ENCODE results near the gene MAGED4.
"Not testable (repeated sequence)": the region's sequence is repeated elsewhere in the genome, so short reads cannot be mapped to it uniquely, and the experiment has no call there.

The MAGED4 gene

GRCh38 chrX:52184440-52185077 lies at the start of gene MAGED4:
Gene MAGED4 (plus strand): TSS chrX:52184888. CDS start chrX:52185923, 1,035 bp downstream.
- DNase-seq (ENCODE audit: low read depth, low spot score), result not testable (repeated sequence)

- DNase-seq (ENCODE audit: low read depth, low spot score), result no peak
These were observed 45.7 kb upstream of the MAGED4 start for GRCh38 chrX:52138830-52139544.

GRCh38 chrX:52139545-52139895 lies 45.2 kb upstream of the MAGED4 start:
- DNase-seq (ENCODE audit: low read depth, low spot score), result no peak

- DNase-seq (ENCODE audit: low read depth, low spot score), result no peak
These were observed 44.7 kb upstream of the MAGED4 start for GRCh38 chrX:52140020-52140419.

GRCh38 chrX:52150667-52151066 lies 34.0 kb upstream of the MAGED4 start:
- DNase-seq (ENCODE audit: low read depth, low spot score), result not testable (repeated sequence)

GRCh38 chrX:52160140-52160539 lies 24.5 kb upstream of the MAGED4 start:
- DNase-seq (ENCODE audit: low read depth, low spot score), result not testable (repeated sequence)

GRCh38 chrX:52166840-52167239 lies 17.8 kb upstream of the MAGED4 start:
- no peak for DNase-seq (ENCODE audit: low read depth, low spot score)

GRCh38 chrX:52171055-52171454 lies 13.6 kb upstream of the MAGED4 start:
- DNase-seq (ENCODE audit: low read depth, low spot score), result not testable (repeated sequence)

GRCh38 chrX:52185078-52185453 lies 378 bp downstream of the MAGED4 start:
- DNase-seq (ENCODE audit: low read depth, low spot score), result not testable (repeated sequence)

- DNase-seq (ENCODE audit: low read depth, low spot score), result not testable (repeated sequence)
These were observed 26.7 kb downstream of the MAGED4 start for GRCh38 chrX:52211405-52211804.

- DNase-seq (ENCODE audit: low read depth, low spot score), result no peak
These were observed 28.6 kb downstream of the MAGED4 start for GRCh38 chrX:52213276-52213675.

- no peak for DNase-seq (ENCODE audit: low read depth, low spot score)
These were observed 31.9 kb downstream of the MAGED4 start for GRCh38 chrX:52216541-52216940.

- no peak for DNase-seq (ENCODE audit: low read depth, low spot score)
These were observed 32.9 kb downstream of the MAGED4 start for GRCh38 chrX:52217494-52218160.

- DNase-seq (ENCODE audit: low read depth, low spot score), result no peak
These were observed 36.2 kb downstream of the MAGED4 start for GRCh38 chrX:52220936-52221335.
